NCI-H1105 (cell line): Measurements from ENCODE around the gene UBR4.

ENCODE experiments used
- DNase-seq: peaks from one replicate; lab custom pipeline; 2025; lab: John Stamatoyannopoulos, UW

Gene UBR4

DNA sequence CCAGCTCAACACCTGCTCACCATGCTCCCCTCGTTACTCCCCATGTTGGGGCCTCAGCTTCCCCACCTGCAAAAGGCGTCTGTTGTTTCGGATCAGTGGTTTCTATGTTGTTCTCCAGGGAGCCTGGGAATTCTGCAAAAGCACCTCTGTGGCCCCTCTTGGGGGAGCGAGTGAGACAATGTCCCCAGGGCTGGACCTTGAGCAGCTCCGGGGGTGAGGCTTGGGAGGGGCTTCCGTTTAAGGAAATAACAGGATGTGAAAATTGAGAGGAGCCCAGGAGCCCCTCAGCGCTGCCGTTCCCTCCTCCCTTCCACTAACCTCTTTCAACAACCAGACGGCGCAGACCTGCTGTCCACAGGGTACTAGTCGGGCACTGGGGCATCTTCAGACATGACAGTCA is 155.1 kb downstream of the UBR4 start:
- no peak for DNase-seq

DNA sequence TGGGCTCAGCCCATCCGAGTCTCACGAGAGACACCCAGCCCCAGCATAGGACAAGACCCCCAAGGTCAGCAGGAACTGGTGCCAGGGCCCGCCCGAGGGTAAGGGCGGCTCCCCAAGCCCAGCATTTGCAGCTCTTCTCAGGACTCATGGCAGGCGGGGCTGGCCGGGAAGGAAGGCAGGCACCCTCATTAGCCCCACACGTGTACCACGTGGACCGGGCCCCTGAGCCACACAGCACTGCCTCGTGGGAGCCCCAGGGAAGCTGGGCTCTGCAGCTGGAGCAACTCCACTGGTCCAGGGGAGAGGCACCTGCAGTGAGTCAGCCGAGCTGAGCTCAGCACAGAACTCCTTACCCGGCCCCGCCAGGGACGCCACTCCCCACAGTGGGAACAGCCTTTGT is 155.8 kb downstream of the UBR4 start:
- no peak for DNase-seq

DNA sequence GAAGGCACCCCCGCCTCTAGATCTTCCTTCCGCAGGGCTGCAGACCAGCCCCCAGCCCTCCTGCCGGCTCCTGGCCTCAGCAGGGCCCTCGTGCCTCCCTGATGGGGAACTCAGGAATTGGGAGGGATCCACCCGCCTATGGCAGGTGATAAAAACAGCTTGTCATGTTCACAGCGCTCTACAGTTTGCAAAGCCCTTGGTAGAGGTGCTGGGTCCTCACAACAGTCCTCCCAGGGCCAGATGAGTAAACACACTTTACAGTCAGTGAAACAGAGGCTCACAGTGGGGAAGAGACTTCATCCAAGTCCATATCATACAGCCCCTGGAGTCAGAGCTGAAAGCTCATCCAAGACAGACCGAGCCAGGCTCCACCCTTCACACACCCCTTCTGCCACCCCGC is 156.6 kb downstream of the UBR4 start:
- no peak for DNase-seq

DNA sequence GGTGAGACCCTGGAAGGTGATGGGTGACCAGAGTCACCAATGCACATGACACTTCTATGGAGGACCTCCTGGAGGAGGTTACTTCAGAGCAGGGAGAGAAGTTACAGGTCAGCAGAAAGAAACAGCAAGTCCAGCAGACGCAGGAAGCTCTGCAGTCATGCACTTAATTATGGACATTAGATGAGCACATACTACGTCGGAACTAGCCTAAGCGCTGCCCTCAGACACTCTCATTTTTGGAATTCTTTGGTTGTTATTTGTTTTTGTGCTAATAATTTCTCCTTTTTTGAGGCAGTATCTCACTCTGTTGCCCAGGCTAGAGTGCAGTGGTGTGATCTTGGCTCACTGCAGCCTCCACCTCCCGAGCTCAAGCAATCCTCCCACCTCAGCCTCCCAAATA is 160.3 kb downstream of the UBR4 start:
- no peak for DNase-seq

DNA sequence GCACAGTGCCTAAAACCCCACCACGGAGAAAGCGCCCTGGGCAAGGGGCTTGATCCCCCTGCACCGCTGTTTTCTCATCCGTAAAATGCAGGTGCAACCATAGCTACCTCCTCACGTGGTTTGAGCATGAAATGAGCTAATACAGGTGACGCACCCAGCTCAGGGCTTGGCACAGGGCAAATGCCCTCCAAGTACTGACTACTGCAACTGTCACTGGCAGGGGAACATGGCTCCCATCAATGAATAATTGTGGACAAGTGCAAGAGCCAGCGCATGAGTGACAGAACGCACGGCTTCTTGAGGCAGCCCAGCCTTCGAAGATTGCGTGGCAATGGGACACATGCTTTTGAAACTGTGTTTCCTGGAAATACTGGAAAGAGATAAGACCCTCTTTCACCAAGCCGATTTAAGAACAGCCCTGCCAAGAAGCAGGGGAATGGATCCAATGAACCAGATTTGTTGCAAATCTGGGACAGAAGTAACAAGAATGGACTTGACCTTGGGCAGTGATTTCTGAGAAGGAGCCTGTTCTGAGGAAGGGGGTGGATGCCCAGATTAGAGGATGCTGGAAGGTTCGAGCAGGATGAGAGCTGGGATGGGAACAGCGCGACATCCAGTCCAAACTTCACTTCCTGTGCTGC is 160.8 kb downstream of the UBR4 start:
- DNase-seq = no peak

DNA sequence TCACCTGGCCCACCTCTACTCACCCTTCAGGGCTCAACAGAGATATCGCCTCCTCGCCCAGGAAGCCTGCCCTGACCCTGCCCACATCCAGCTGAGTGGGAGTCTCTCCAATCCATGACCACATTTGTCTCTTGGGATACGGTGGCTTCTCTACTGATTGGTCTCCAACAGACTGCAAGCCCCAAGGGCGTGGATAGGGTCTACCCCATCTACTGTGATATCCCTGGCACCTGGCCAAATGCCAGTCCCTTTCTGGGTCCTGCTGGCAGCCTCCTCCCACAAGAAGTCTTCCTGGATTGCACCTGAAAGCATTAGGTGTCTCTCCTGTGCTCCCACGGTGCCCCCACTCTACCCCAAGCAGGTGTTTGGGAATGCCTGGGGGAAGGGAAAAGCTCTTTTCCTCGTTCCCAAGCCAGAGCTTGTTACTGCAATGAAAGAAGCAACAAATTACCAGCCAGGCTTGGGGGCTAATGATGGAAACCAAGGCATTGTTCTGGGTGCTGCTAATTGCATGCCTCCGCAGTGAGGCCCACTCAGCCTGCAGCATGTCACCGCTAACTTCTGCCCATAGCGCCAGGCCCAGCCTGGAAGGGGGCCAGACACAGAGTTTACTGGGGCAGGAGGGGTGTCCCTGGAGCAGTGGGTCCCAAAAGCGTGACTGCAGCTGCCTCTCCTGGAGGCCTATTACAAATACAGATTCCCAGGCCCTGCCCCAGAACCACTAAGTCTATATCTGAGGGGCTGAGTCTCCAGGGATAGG is 162.9 kb downstream of the UBR4 start:
- DNase-seq = no peak

DNA sequence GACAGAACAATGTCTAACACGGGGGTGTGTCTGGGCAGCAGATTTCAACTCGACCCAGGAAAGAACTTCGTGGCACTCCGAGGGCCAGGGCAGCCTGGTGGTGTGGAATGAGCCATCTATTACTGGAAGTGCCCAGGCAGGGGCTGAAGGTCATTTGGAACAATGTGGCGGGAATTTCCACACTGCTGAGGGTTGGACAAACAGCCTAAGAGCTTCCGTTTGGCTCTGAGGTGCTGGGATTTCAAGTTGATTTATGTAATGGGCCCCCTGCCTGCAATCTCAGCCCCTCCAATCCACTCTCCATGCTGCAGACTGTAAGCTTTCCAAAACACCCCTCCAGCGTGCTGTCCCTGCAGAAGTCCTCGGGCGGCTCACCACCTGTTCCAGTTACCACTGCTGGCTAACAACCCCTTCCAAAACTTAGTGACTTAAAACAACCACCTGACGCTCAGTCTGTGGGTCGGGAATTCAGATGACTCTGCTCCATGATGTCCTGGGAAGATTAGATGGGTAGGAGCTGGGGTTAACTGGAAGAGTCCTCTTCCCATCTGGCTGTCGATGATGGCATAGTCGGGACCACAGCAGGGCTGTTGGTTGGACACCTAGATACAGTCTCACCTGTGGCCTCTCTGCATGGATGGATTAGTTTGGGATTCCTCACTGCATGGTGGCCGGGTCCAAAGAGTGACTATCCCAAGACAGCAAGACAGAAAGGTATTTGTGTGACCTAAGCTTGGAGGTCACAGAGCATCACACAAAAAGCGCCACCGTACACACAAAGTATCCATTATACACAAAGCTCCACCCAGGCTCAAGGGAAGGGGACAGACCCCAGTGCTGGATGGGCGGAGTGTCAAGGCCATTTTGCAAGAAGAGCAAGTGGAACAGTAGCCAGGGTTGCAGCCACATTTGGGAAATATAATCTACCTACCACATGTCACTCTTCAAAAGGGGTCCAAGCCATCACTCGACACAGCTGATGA is 163.9 kb downstream of the UBR4 start:
- DNase-seq = no peak

DNA sequence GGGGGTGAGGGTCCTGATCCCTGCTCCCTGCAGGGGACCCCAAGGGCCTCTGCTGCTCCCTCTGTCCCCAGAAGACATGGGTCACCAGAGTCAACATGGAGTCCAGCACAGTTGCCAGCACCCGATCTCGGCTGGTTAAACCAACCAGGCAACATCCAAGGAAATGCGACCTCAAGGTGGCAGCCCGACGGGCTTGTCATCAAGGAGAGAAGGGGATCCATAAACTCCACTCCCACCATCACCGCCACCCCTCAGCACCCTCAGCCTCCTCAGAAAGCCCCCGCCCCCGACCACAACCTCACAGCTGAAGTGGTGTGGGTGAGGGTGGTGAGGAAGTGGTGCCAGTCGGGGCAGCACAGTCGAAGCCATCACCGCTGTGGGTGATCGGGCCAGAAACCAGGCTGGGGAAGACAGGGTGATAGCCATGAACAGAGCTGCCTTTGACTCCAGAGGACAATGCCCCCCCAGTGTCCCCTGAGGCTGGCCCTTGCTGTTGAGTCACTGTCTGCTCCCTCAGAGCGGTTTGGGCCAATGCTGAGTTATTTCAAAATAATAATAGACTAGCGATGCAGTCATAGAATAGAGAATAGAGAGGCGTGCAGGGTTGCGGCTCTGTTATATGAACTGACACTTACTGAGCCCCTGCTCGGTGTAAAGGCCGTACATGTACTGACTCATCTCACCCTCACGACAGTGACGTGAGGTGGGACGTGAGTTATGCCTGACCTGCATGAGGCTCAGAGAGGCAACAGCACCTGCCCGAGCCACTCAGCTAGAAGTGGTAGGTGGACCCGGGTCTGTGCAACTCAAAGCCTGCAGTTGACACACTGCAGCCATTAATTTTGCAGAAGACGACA is 164.9 kb downstream of the UBR4 start:
- no peak for DNase-seq

DNA sequence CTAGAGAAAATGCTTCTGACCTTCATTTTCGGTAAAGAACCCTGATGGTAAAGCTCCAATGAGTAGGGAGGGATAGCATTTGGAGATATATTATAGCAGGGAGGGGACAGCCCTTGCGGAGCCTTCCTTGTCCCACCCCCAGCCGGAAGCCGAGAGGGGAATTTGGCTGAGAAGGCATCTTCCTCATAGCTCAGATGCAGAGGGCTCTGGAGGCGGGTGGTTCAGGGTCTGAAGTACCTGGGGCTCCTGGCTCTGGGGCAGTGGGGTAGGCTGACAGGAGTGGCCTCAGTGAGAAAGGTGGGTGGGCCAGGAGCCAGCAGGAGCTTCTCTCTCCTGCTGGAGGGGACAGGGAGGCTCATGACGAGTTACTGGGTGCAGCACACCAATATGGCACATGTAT is 165.6 kb downstream of the UBR4 start:
- no peak for DNase-seq

DNA sequence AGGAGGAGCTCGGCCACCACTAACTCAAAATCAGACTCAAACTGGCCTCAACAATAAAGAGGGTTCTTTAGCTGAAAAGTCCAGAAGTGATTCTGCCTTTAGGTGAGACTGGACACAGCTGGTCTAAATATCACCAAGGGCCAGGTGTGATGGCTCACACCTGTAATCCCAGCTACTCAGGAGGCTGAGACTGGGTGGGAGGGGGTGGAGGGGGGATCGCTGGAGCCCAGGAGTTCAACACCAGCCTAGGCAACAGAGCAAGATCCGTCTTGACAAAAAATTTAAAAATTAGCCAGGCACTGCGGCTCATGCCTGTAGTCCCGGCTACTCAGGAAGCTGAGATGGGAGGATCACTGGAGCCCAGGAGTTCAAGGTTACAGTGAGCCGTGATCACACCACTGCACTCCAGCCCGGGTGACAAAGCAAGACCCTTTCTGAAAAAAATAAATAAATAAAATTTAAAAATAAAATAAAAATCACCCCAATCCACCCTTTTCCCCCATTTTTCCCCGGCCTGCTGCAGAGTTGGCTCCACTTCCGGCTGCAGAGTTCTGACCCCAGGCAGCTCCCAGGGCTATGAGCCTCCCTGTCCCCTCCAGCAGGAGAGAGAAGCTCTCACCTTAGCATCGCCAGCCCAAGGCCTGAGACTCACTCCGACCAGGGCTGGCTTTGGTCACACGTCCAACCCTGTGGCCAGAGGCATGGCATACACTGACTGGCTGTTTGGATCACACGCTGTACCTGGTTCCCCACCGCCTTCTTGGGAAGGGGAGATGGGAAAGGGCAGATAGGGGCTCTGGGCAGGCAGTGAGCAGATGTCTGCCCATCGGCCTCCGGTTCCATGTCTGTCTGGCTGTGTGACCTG is 166.3 kb downstream of the UBR4 start:
- DNase-seq = no peak

DNA sequence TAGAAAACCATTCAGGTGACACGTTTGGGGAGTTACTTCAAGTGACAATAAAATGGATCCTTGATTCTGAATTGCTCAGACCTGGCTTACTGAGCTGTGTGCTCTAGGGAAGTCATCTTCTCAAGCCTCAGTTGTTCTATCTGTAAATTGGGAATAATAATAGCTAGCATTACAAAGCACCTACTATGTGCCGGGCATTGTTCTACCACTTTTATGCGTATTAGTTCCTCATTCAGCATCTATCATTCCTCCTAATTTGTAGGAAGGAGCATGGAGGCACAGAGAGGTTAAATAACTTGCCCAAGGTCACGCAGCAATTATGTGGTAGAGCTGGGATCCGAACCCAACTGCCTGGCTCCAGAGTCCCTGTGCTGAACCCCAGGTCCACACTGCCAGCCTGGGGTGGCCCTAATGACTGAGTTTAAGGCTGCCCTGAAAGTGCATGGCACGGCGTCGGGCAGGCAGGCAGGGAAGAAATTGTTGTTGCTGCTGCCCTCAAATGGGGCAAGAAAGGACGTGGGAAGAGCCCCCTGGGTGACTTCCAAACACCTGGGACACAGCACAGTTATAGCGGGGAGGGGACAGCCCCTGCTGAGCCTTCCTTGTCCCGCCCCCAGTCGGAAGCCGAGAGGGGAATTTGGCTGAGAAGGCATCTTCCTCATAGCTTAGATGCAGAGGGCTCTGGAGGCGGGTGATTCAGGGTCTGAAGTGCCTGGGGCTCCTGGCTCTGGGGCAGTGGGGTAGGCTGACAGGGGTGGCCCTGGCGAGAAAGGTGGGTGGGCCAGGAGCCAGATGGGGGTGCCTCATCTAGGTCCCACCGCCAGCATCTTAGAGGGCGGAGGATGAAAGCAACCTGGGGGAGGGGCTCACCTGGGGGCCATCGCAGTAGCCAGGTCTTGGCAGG is 167.1 kb downstream of the UBR4 start:
- DNase-seq = no peak

DNA sequence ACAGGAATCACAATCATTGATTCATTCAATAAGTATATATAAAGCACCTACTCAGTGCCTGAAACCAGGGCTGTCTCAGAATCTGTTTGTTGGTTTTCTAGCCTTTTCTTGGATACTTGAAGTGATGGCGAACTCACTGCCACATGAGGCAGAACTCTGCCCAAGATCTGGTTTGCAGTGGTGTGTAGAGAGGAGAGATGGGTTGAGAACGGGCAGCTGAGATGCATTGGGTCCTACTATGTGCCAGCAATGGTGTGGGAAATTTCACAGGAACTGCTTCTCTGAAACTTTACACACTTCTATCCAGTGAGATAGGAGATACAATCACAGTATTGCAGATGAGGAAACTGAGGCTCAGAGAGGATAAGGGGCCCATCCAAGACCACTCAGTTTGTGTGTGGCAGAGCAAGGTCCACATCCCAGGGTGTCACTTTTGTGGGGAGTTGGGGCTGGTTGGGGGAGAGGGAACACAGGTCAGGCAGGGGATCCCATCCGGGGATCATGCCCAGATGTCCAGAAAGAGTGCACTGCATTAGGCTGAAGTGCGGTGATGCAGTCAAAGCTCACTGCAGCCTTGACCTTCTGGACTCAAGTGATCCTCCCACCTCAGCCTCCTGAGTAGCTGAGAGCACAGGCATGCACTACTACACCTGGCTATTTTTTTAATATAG is 169.9 kb downstream of the UBR4 start:
- DNase-seq = no peak

DNA sequence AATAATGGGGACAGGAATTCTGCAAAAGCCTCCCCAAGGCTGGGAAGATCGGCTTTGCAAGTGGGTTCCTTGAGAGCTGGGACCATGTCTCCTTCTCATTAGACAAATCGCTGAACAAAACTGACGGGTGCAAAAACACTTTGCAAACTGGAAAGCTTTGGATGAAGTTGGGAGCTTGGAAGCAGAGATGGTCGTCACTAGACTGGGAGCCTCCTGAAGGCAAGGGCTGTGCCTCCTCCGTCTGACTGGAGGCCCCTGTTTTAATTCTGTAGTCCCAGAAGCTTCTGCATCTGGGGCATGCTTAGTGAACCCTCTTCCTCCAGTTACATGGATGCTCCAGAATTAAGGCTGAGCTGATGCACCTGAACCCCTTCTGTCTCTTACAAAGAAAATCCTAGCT is 171.3 kb downstream of the UBR4 start:
- no peak for DNase-seq

DNA sequence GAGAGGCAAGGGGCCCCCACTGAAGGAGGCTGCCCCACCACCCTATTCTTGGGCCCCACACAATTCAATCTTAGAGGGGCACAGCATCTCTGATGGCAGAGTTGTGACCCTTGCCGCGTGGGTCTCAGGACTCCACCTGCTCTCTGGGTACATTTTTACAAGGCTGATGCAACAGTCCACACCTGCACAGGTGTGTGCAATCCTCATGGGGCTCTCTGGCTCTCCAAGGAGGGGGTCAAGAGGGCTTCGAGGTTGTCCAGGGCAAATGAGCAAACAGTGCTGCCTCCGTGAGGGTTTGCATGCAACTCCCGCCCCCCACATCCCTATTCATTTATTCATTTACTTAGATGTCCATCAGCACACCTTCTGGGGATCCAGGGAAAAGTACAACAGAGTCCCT is 172.0 kb downstream of the UBR4 start:
- no peak for DNase-seq

DNA sequence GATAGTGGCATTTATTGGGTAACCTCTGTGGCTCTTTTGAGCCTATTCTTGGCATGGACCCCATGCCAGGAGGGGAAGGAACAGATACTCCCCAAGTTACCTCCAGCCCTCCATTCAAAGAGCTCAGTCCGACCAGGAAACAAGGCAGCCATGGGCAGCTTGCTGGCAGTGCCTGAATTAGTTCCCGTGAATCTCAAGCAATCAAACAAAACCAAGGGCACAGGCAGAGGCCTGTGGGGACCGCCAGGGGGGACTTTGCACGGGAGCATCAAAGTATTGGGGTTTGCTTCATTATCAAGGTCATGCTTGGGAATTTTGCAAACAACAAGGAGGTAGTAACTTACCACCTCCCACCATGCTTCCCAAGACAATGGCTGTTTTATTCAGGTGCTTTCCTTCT is 172.4 kb downstream of the UBR4 start:
- no peak for DNase-seq

DNA sequence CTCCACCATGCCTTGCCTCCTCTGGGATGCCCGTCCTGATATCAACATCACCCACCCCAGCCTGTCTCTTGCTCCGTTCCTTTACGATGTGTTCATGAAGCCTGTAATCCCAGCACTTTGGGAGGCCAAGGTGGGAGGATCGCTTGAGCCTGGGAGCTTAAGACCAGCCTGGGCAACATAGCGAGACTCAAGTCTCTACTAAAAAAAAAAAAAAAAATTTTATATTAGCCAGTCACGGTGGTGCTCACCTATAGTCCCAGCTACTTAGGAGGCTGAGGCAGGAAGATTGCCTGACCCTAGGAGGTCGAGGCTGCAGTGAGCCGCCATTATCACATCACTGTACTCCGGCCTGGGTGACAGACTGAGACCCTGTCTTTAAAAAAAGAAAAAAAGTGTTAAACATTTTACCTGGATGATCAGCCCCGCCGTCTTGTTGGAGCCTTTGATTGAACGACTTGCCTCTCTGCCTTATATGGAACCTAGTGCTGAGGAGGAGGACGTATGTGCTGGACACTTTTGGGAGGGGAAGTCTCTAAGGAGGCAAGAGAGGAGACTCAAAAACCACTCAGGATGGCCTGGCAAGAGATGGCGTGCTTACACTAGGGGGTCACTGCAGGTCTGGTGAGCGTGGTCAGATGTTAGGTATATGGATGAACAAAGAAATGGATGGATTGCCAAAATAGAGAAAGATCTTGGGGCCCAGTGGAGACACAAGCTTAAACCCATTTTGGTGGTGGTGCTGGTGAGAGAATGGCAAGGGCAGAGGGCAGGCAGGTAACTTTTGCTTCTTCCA is 173.1 kb downstream of the UBR4 start:
- DNase-seq = no peak

DNA sequence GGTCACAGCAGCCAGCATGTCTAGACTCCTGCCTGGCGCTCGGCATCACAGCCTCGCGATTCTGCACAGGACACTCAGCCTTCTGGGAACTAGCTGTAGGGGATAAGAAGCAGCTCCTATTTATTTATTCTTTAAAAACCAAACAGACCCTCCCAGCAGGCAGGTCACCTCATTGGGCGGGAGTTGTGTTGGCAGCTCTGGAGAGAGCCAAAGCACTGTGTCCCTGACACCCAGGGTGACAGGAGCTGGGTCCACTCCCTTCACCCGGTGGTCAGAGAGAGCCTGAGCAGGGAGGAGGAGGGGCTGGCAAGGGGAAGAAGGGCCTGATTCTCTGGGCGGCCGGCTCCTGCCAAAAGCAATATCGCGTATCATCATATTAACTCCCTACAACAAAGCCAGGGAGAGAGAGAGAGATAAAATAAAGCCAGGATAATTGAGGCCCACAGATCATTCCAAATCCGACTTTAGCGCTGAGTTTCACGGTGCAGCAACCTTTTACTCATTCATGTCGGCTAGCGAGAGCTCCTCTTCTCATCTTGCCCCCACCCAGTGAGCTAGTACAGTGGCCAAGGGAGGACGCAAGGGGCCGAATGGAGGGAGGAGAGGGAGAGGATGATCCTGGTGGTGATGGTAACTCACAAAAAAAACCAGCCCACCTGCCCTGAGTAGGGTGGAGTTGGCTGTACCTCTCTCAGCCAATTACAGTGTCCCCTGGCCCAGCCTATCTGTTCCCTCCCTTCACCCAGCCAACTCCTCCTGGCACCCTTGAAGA is 173.8 kb downstream of the UBR4 start:
- DNase-seq = peak; percentile 22
